Midbrain (tissue), 1 donor: ENCODE measurements around the gene MEIS2.
A peak's percentile ranks its signal among the peaks of the same experiment; 100 is the strongest.

Experiments used
- DNase-seq: peaks from one replicate; lab custom pipeline; 2025; lab: John Stamatoyannopoulos, UW

MEIS2 gene

GRCh38 chr15:37100109-37100965 lies at the start of gene MEIS2:
Gene MEIS2, minus strand, starts transcription at chr15:37100549. Its CDS starts 1,083 bp downstream, at chr15:37099466.
- DNase-seq, result peak; percentile 92

- DNase-seq, result no peak
Measured at GRCh38 chr15:37149146-37149545, 48.8 kb upstream of the MEIS2 start.

DNA sequence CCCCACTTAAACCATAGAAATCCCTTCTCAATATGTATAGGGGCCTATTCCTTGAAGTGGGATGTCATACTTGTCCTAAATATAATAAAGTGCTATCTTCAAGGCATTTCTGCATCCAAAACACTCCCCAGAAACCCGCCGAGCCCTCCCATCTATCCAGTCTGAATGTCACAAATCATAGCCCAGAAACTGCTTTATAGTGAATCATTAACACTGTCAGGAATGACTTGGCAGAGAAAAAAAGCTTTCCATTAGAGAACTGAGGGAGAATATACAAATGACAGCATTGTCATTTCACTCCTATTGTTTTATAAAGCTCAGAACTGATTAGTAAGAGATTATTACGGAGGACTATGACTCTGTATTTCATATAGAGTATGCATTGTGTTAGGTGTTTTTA lies 48.4 kb upstream of the MEIS2 start:
- DNase-seq, result no peak

DNA sequence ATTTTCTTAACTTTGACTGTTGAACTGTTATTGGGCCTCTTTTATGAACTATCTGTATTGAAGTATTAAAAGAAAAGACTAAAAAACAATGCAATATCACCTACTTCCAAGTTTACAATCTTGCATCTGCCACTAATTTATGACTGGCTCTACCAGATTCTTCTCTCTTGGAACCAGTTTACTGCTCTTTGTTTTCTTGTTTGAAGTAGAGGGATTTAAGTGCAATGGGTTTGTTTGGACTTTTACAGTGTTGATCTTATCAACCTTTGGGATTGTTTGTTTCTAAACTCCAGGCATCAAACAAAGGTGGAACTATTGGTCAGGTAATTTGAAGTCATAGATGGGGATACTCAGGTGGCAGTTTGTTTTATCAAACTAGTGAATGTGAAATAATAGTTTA lies 43.0 kb upstream of the MEIS2 start:
- DNase-seq, result no peak

DNA sequence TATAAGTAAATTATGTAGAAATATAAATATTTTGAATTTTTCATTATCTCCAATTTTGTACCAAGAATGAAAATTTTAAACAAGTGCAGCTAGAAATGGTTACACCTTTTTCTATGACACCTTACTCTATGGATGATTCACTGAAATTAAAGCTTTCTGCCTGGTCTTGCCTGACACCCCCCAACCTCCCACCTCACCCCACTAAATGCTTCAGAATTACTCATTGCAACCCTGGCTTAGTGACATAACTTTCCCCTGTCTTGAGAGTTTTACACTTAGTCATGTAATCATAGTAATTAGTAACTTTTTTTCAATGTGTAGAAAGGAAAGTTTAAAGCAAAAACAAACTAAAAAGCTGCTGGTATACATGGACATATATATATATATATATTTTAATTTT lies 42.0 kb upstream of the MEIS2 start:
- DNase-seq, result no peak

DNA sequence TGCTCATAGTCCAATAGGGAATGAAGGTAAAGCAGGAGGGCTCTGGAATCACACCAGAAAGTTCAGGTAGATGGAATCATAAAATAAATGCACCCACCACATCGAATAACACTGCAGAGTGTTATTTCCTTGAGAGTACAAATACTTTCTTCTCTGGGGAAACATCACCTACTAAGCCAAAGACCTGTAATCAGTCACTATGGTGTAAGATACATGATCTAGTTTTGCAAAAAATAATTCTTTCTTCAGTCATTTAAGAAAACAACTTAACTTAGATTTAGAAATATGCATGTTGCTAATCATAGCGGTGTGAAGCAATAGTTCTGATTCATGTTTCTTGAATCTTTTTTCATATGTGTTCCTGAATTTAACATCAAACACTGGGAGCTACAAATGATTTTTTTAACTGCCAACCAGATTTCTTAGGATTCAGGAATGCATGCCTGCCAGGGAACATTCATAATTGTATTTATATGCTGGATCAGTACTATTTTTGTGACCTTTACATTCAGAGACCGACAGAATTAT lies 40.2 kb upstream of the MEIS2 start:
- no peak for DNase-seq

- no peak for DNase-seq
Measured at GRCh38 chr15:37138591-37139215, 38.4 kb upstream of the MEIS2 start.

- no peak for DNase-seq
Measured at GRCh38 chr15:37137221-37137620, 36.9 kb upstream of the MEIS2 start.

DNA sequence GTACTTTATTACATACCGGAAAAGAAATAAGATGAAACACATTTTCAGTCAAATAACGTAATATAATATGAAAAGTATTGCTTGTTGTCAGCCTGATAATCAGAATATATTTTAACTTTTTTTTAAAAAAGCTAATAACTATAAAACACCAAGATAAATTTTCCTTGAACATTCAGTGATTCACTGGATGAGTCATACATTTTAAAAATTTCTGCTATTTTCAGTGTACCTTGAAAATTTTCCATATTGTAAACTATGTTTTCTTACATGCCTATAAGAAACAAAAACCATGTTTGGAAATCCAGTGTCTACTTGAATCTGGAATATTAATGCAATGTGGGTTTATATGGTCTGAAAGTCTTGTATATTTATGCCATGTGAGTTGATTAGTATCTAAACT lies 36.3 kb upstream of the MEIS2 start:
- DNase-seq, result no peak

GRCh38 chr15:37135225-37135624 lies 34.9 kb upstream of the MEIS2 start:
- DNase-seq, result no peak

DNA sequence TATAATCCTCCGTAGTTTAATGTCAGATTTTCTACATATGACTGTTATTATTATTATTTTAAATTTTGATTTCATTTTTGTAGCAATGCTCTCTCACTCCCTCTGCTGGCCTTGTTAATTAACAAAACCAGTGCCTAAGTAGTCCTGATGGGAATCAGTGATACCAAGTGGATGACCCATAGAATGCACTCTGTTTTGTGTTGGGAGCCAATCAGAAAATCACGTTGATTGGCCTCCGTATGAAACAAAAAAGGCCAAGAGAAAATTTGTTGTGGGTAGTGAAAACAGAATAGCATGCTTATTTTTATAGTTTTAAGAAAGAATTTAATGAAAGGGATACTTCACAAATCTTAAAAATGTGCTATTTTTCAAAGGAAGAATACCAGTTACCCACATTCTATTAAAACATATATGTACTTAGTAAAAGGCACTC lies 34.4 kb upstream of the MEIS2 start:
- DNase-seq, result no peak

DNA sequence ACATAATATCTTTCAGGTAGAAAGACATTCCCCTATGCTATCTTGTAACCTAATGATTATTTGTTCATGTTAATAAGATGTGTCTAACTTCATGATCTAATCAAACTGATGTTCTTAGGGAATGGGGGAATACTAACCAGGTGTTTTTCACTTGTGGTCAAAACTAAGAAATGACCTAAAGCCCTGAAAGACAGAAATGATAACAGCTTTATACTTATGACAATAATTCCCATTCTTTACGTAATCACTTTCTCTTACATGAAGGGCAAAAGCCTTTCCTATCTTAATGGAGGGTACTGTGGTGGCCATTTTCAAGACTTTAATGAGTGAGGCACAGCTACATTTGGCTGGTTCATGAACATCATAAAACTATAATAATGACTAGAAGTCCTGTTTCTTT lies 33.9 kb upstream of the MEIS2 start:
- no peak for DNase-seq

DNA sequence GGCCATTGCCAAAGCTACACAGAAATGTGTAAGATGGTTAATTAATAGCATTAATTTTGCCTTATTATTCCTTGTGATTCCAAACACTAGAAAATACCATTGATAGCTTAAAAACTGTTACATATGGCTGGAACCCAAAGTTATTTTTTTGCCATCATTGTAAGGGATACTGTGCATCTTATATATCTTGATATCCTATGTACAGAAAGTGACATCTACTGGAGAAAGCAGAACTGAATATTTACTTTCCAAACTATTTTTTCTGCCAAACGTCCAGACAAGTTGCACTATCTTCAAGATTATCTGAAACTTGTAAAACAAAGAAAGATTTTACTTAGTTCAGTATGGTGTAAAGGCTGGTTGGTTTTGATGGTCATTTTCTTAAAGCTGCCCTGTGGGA lies 33.3 kb upstream of the MEIS2 start:
- DNase-seq, result peak; percentile 16

DNA sequence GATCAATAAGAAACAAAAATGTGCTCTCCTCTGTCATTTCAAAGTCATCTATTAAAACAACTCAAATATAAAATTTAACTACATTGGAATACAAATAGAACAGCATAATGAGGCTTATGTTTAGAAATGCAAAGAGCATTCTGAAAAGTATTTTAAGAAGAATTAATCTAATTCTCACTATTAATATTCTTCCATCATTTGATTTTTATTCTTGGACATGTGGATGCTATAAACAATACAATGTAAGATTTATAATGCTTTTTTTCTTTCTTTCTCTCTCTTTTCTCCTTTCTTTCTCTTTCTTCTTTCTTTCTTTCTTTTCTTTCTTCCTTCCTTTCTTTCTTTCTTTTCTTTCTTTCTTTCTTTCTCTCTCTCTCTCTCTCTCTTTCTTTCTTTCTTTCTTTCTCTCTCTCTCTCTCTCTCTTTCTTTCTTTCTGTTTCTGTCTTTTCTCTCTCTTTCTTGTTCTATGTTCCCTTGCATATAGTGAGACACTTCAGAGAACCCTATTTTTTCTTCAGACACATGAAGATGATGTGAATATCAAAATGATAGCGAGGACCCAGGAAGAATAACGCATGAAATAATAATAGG lies 32.6 kb upstream of the MEIS2 start:
- no peak for DNase-seq

DNA sequence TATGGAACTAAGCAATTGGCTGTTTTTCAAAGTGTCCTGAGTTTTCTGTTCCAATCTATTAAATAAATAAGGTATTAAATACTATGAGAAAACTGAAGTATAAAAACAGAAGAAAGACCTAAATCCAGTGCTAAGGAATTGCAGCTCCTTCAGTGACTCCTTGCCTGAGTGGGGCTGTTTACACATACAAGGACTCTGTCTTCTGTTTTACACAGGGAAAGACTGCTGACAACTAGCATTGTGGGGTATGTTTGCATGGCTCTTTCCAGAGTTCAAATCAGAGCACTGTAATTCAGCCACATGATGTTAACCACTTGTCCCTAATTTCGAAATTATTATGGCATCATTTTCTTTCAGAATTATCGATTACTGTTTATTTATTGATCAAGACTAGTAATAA lies 31.3 kb upstream of the MEIS2 start:
- no peak for DNase-seq

GRCh38 chr15:37130356-37130755 lies 30.0 kb upstream of the MEIS2 start:
- DNase-seq, result no peak

GRCh38 chr15:37125143-37125542 lies 24.8 kb upstream of the MEIS2 start:
- DNase-seq, result no peak

DNA sequence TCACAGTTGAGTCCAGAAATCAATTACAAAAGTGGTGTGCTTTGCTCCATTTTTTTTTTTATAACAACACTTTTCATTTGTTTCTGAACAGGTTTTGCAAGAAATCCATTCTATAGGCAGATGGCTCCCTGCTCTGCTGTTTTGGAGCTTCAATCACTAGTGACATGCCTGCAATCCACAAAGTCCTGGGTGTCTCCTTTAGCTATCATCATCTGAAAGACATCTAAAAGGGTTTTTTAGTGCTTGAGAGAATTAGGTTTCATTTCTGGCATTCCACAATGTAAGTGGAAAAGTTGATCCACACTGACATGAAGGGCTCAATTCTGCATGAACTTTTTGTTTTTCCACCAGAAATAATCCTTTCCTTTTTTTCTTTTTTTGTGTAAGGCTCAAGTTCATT lies 24.0 kb upstream of the MEIS2 start:
- DNase-seq, result no peak

DNA sequence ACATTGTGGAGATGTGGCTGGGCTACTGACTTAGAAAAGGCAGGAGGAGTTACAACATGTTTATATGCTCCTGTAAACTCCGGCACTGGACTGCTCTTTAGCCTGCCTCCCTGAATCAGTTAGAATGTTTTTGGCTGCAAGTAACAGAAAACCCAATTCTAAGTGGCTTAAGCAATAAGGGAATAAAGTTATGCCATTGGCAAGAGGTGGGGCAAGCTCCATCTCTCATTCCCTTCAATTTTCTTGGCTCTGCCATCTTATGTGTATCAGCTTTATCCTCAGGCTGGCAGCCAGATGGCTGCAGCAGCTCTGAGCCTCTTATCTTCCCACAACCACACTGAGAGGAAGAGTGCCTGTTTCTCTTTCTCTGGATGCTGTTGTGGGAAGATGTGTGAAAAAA lies 22.4 kb upstream of the MEIS2 start:
- no peak for DNase-seq

- DNase-seq, result no peak
Measured at GRCh38 chr15:37121492-37121891, 21.1 kb upstream of the MEIS2 start.

GRCh38 chr15:37117030-37117429 lies 16.7 kb upstream of the MEIS2 start:
- DNase-seq, result no peak

DNA sequence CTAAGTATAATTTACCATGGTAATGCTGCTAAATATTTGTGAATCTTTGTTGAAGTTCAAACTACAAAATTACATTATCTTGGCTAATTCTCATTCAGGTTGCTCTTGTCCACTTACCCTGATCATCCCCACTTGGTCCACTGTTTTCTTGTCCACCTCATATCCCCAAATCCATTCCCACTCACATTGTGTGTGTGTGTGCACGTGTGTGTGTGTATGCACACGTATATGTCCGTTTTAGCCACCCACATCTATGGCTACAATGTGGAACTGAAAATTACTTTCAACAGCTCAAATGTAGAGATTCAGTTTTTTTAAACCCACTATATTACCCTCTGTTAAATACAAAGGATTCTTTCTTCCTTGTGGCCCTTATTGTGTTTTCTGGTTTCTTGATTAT lies 15.2 kb upstream of the MEIS2 start:
- no peak for DNase-seq
